Nephron (organoid): ENCODE data around the gene MDM2.

Experiments used
- H3K27ac Mint-ChIP-seq, 3 experiments: 2 replicates each; pipeline ENCODE4 v1.8.0; 2020; ENCODE audit warnings: mixed read lengths in 3 of 3, mild to moderate bottlenecking in 2 of 3, moderate library complexity in 1 of 3
- H3K27me3 Mint-ChIP-seq: 2 replicates; pipeline ENCODE4 v1.8.0; 2021; ENCODE audit warnings: low read depth, mild to moderate bottlenecking, moderate library complexity, mixed read lengths
- H3K36me3 Mint-ChIP-seq: 2 replicates; pipeline ENCODE4 v1.8.0; 2020; ENCODE audit warnings: low read depth, mixed read lengths
- H3K4me1 Mint-ChIP-seq: 2 replicates; pipeline ENCODE4 v1.8.0; 2020; ENCODE audit warnings: mixed read lengths
- H3K4me3 Mint-ChIP-seq, 3 experiments: 2 replicates each; pipeline ENCODE4 v1.8.0; 2020; ENCODE audit warnings: mild to moderate bottlenecking in 3 of 3, mixed read lengths in 3 of 3, moderate library complexity in 2 of 3
- H3K9me3 Mint-ChIP-seq: 2 replicates; pipeline ENCODE4 v1.8.0; 2020; ENCODE audit warnings: mixed read lengths
- TF ChIP-seq, protein P1 (sequence below), 3 experiments: fragments of 200-600 bp; sonication (generic); IDR thresholded peaks; one replicate each; pipeline ENCODE4 v1.5.0; 2021; ENCODE audit warnings: antibody characterized with exemption in 3 of 3; ENCODE audit not compliant: unreplicated experiment in 3 of 3

The MDM2 gene

DNA sequence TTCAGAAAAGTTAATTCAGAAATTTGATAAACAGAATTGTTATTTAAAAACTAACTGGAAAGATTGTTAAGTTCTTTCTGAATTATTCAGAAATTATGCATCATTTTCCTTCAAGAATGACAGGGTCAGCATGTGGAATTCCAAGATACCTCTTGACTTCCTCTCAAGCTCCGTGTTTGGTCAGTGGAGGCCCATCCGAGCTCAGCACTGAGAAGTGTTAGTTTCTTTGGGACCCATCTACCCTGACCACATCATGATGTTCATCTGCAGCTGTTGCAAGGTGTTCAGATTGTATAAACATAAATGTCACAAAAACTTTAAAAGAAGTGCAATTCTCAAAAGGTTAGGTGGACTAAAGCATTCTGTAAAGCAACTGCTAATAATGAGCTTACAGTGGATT, 33.7 kb downstream of the MDM2 start:
- peaks cover 57% of the 10 kb centered on the region for H3K36me3 Mint-ChIP-seq
- H3K9me3 Mint-ChIP-seq = no peaks in the 10 kb centered on the region
- H3K27me3 Mint-ChIP-seq = no peaks in the 10 kb centered on the region
- no peak overlapping the region for H3K4me3 Mint-ChIP-seq
- no peaks in the 10 kb centered on the region for H3K4me1 Mint-ChIP-seq
- no peak overlapping the region for H3K27ac Mint-ChIP-seq
- TF ChIP-seq, protein P1, sequence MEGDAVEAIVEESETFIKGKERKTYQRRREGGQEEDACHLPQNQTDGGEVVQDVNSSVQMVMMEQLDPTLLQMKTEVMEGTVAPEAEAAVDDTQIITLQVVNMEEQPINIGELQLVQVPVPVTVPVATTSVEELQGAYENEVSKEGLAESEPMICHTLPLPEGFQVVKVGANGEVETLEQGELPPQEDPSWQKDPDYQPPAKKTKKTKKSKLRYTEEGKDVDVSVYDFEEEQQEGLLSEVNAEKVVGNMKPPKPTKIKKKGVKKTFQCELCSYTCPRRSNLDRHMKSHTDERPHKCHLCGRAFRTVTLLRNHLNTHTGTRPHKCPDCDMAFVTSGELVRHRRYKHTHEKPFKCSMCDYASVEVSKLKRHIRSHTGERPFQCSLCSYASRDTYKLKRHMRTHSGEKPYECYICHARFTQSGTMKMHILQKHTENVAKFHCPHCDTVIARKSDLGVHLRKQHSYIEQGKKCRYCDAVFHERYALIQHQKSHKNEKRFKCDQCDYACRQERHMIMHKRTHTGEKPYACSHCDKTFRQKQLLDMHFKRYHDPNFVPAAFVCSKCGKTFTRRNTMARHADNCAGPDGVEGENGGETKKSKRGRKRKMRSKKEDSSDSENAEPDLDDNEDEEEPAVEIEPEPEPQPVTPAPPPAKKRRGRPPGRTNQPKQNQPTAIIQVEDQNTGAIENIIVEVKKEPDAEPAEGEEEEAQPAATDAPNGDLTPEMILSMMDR (IDR thresholded peaks at IDR 0.05; ENCODE audit: unreplicated experiment in 3 of 3) = no peak

DNA sequence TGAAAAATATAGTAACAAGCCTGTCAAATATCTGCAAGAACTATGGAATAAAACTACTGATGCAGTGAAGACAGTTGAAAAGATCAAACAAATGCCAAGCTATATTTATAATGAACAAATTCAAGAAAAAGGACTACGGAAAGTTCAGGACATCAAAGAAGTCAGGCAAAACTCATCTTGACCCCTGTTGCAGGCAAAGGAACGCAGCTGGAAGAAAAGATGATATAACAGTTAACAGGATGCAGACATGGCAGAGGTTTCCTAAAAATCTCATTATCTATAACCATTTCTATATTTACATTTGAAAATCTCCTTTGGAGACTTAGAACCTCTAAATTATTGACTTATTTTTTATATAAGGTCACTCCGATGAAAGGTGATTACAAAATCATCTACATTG, 34.1 kb downstream of the MDM2 start:
- H3K4me3 Mint-ChIP-seq = no peak overlapping the region

DNA sequence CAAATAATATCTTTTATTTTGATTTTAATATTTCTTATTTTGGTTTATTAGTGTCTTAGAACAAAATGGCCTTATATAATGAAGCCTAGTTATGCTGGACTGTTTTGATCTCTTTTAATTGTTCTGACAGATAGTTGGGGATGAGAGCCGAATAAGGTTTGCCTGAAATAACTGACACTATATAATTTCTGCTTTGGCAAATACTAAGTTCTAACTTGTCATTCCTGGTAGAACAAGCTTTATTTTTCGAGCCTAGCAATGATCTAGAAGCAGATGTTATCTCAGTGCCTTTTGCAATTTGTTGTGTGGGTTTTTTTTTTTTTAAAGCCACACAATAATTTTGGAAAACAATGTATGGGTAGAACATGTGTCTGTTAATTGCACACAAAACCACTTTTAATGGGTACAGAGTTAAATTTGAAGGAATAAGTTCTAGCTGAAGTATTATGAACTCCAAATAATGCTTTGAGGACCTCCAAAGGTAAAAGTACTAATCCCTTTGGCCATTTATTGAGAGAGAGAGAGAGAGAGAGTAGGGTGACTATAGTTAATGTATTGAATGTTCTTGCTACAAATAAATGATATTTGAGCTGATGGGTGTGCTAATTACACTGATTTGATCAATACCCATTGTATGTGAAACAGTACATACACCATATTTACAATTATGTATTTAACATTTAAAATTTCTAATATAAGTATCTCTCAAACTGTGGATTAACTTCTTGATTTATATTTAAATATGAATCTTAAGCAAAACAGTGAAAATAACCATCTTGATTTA, 35.0 kb downstream of the MDM2 start:
- H3K27ac Mint-ChIP-seq = no peak overlapping the region
- no peaks in the 10 kb centered on the region for H3K9me3 Mint-ChIP-seq
- H3K36me3 Mint-ChIP-seq = peaks cover 49% of the 10 kb centered on the region
- no peak overlapping the region for H3K4me3 Mint-ChIP-seq
- TF ChIP-seq, protein P1 (IDR thresholded peaks at IDR 0.05; ENCODE audit: unreplicated experiment in 3 of 3) = no peak
- H3K4me1 Mint-ChIP-seq = no peaks in the 10 kb centered on the region
- H3K27me3 Mint-ChIP-seq = no peaks in the 10 kb centered on the region

More for the DNA sequence above, 34.1 kb downstream of the MDM2 start:
- TF ChIP-seq, protein P1 (IDR thresholded peaks at IDR 0.05; ENCODE audit: unreplicated experiment in 3 of 3) = no peak
- H3K9me3 Mint-ChIP-seq = no peaks in the 10 kb centered on the region
- H3K27ac Mint-ChIP-seq = no peak overlapping the region
- no peaks in the 10 kb centered on the region for H3K27me3 Mint-ChIP-seq
- no peaks in the 10 kb centered on the region for H3K4me1 Mint-ChIP-seq
- H3K36me3 Mint-ChIP-seq = peaks cover 55% of the 10 kb centered on the region

DNA sequence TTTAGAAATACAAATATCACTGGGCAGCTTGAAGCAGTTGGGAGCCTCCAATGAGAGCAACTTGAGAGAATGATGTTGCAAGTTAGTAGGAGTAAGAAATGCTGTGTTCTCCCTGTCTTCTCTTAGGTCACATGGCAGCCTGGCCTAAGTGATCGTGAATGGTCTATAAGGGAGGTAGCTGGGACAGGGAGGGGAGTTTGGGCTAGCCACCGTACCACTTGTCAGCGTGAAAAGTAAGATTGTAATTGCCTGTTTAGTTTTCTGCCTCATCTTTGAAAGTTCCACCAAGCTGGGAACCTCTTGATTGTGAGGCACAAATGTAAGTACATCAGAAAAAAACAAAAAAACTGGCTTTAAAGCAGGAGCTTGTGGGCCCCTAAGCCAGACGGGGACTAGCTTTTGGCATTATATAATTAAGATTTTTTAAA, 36.4 kb downstream of the MDM2 start:
- TF ChIP-seq, protein P1 (IDR thresholded peaks at IDR 0.05; ENCODE audit: unreplicated experiment in 3 of 3) = no peak
- H3K36me3 Mint-ChIP-seq = peaks cover 38% of the 10 kb centered on the region
- H3K4me1 Mint-ChIP-seq = no peaks in the 10 kb centered on the region
- H3K9me3 Mint-ChIP-seq = no peaks in the 10 kb centered on the region
- no peak overlapping the region for H3K27ac Mint-ChIP-seq
- no peak overlapping the region for H3K4me3 Mint-ChIP-seq
- no peaks in the 10 kb centered on the region for H3K27me3 Mint-ChIP-seq

DNA sequence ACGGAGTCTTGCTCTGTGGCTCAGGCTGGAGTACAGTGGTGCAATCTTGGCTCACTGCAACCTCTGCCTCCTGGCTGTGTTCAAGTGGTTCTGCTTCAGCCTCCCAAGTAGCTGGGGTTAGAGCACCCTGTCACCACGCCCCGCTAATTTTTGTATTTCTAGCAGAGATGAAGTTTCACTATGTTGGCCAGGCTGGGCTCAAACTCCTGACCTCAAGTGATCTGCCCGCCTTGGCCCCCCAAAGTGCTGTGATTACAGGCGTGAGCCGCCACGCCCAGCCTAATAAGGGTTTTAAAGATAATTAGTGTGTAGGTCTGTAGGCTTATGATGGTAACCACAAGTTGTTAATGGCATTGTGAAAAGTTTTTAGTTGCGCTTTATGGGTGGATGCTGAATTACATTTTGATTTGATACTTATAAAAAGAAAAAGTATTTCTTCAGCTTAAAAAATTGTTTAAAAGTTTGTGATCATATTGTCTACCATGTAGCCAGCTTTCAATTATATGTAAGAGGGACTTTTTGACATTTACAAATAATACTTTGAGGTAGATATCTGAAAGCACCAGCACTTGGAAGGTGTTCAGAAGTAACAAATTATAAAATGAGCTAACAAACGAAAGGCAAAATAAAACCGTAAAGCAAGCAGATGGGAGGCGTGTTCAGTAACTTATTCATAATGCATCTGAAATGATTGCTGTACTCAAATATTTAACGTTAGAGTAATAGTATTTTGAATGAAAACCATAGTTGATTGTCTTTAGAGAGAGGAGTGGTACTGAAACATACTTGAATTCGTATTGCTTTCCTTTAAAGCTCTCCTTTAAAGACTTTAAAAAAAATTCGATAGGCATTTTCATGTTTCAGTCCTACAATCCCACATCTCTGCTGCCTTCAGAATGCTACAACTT, 37.1 kb downstream of the MDM2 start:
- H3K4me3 Mint-ChIP-seq = no peak overlapping the region
- no peaks in the 10 kb centered on the region for H3K4me1 Mint-ChIP-seq
- no peaks in the 10 kb centered on the region for H3K27me3 Mint-ChIP-seq
- TF ChIP-seq, protein P1 (IDR thresholded peaks at IDR 0.05; ENCODE audit: unreplicated experiment in 3 of 3) = no peak
- H3K27ac Mint-ChIP-seq = no peak overlapping the region
- peaks cover 33% of the 10 kb centered on the region for H3K36me3 Mint-ChIP-seq
- H3K9me3 Mint-ChIP-seq = no peaks in the 10 kb centered on the region
